MM.1S (cell line): ENCODE measurements around the gene GNPDA1.
A peak's percentile ranks its signal among the peaks of the same experiment; 100 is the strongest.

Experiments used
- DNase-seq: peaks from one replicate; pipeline ENCODE4 v3.0.0-alpha.2; 2015
- H2AFZ ChIP-seq: fragments of 300-600 bp; sonication (generic); 2 replicates; pipeline ENCODE4 v1.6.0; 2016; ENCODE audit warnings: antibody characterized with exemption, low read length
- H3F3A ChIP-seq: fragments of 300-600 bp; sonication (generic); 2 replicates; pipeline ENCODE4 v1.6.1; 2016; ENCODE audit warnings: mild to moderate bottlenecking, antibody characterized with exemption, low read length, moderate library complexity, mixed read lengths; ENCODE audit not compliant: insufficient read depth
- H3K27ac ChIP-seq: fragments of 300-600 bp; sonication (generic); 2 replicates; pipeline ENCODE4 v1.5.1; 2016; ENCODE audit warnings: mild to moderate bottlenecking, low read length
- H3K27me3 ChIP-seq: fragments of 300-600 bp; sonication (generic); replicated peaks from 2 replicates; pipeline ENCODE4 v1.6.0; 2016; ENCODE audit warnings: low read length; ENCODE audit not compliant: insufficient read depth
- H3K36me3 ChIP-seq: fragments of 300-600 bp; sonication (generic); replicated peaks from 2 replicates; pipeline ENCODE4 v1.6.1; 2016; ENCODE audit warnings: mild to moderate bottlenecking, low read length, mixed read lengths; ENCODE audit not compliant: insufficient read depth
- H3K4me1 ChIP-seq: fragments of 300-600 bp; sonication (generic); 2 replicates; pipeline ENCODE4 v1.6.1; 2016; ENCODE audit warnings: low read length, mixed read lengths
- H3K4me2 ChIP-seq: fragments of 300-600 bp; sonication (generic); 2 replicates; pipeline ENCODE4 v1.6.0; 2016; ENCODE audit warnings: low read depth, low read length
- H3K4me3 ChIP-seq: fragments of 300-600 bp; sonication (generic); 2 replicates; pipeline ENCODE4 v1.5.1; 2016; ENCODE audit warnings: low read length, mixed read lengths
- H3K79me2 ChIP-seq: fragments of 300-600 bp; sonication (generic); 2 replicates; pipeline ENCODE4 v1.6.1; 2016; ENCODE audit warnings: mixed run types, low read length, mixed read lengths
- H3K9ac ChIP-seq: fragments of 300-600 bp; sonication (generic); 2 replicates; pipeline ENCODE4 v1.6.1; 2016; ENCODE audit warnings: low read length, mixed read lengths
- H3K9me2 ChIP-seq: fragments of 300-600 bp; sonication (generic); replicated peaks from 2 replicates; pipeline ENCODE4 v1.6.1; 2016; ENCODE audit warnings: mild to moderate bottlenecking, low read length, mixed read lengths; ENCODE audit not compliant: insufficient read depth
- H3K9me3 ChIP-seq: fragments of 300-600 bp; sonication (generic); replicated peaks from 2 replicates; pipeline ENCODE4 v1.6.1; 2016; ENCODE audit warnings: mild to moderate bottlenecking, low read length, mixed read lengths; ENCODE audit not compliant: insufficient read depth
- H4K20me1 ChIP-seq: fragments of 300-600 bp; sonication (generic); 2 replicates; pipeline ENCODE4 v1.6.1; 2016; ENCODE audit warnings: mild to moderate bottlenecking, low read length, moderate library complexity, mixed read lengths; ENCODE audit not compliant: insufficient read depth
- EZH2 ChIP-seq: fragments of 300-600 bp; sonication (generic); optimal IDR thresholded peaks from 2 replicates; pipeline ENCODE3; 2017; ENCODE audit warnings: low read depth, mild to moderate bottlenecking, antibody characterized with exemption, low read length, mixed read lengths
- EZH2phosphoT487 ChIP-seq: fragments of 300-600 bp; sonication (generic); IDR thresholded peaks from 2 replicates; pipeline ENCODE4 v1.6.1; 2018; ENCODE audit warnings: antibody characterized with exemption, low read length
- TF ChIP-seq, protein P1 (sequence below): fragments of 300-600 bp; sonication (generic); IDR thresholded peaks from 2 replicates; pipeline ENCODE4 v1.5.1; 2016; ENCODE audit warnings: antibody characterized with exemption, low read length, mixed read lengths

The GNPDA1 gene

DNA sequence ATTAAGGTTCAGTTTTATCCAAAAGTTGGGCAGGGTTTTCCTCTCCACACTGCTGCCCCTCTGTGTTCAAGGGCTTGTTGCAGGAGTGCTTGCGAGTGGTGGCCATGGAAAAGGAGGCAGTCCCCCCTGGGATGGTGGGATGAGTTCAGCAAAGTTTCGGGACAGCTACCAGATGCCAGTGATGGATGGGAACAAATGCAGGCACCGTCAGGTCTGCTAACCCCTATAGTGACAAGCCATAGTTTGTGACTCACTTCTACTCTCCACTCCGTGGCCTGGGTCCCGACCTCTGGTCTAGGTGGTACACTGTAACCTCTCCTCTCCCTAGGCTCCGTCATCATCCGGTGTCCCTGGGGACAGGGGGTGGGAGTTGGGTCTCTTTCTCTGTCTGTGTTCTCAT is 47.8 kb downstream of the GNPDA1 start:
- Histone ChIP-seq H3K4me1 (peaks cover 12% of the 10 kb centered on the region), H3K79me2 (peaks cover 7% of the 10 kb centered on the region), H3K9ac (no peak overlapping the region), H3K27me3 (no peaks in the 10 kb centered on the region), H4K20me1 (no peaks in the 10 kb centered on the region), H3K9me3 (no peaks in the 10 kb centered on the region), H3K9me2 (no peaks in the 10 kb centered on the region), H3K4me3 (no peak overlapping the region), H3K4me2 (no peak overlapping the region), H3K36me3 (no peaks in the 10 kb centered on the region), H3F3A (peaks cover 18% of the 10 kb centered on the region), H2AFZ (no peak overlapping the region), H3K27ac (no peak overlapping the region)
- TF ChIP-seq EZH2: no peak
- TF ChIP-seq, protein P1, sequence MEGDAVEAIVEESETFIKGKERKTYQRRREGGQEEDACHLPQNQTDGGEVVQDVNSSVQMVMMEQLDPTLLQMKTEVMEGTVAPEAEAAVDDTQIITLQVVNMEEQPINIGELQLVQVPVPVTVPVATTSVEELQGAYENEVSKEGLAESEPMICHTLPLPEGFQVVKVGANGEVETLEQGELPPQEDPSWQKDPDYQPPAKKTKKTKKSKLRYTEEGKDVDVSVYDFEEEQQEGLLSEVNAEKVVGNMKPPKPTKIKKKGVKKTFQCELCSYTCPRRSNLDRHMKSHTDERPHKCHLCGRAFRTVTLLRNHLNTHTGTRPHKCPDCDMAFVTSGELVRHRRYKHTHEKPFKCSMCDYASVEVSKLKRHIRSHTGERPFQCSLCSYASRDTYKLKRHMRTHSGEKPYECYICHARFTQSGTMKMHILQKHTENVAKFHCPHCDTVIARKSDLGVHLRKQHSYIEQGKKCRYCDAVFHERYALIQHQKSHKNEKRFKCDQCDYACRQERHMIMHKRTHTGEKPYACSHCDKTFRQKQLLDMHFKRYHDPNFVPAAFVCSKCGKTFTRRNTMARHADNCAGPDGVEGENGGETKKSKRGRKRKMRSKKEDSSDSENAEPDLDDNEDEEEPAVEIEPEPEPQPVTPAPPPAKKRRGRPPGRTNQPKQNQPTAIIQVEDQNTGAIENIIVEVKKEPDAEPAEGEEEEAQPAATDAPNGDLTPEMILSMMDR: no peak
- TF ChIP-seq EZH2phosphoT487: no peak
- no peak for DNase-seq

DNA sequence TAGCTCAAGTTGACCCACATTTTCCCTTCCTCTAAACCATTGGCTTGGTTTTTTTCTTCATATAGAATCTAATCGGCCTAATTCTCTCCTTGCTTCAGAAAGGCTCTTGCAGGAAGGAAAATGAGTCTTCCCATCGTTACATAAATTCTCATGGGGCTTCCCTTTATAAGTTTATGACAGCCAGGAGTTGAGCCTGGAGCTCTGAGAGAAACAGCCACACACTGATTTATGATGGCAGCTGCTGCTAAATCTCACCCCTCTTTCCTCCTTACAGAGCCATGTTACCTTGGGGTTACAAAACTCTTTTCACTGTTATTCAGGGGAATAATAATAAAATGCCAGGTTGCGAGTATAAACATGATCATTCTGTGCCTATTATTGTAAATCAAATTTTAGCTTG is 49.1 kb downstream of the GNPDA1 start:
- Histone ChIP-seq H3K9me3 (no peaks in the 10 kb centered on the region), H4K20me1 (no peaks in the 10 kb centered on the region), H2AFZ (no peak overlapping the region), H3K4me2 (no peak overlapping the region), H3K27me3 (no peaks in the 10 kb centered on the region), H3K9me2 (no peaks in the 10 kb centered on the region), H3K36me3 (no peaks in the 10 kb centered on the region), H3K9ac (no peak overlapping the region), H3F3A (peaks cover 6% of the 10 kb centered on the region), H3K27ac (no peak overlapping the region), H3K4me3 (no peak overlapping the region), H3K79me2 (no peaks in the 10 kb centered on the region), H3K4me1 (peaks cover 22% of the 10 kb centered on the region)
- DNase-seq: no peak
- TF ChIP-seq, protein P1: no peak
- TF ChIP-seq EZH2 (no peak), EZH2phosphoT487 (no peak)

DNA sequence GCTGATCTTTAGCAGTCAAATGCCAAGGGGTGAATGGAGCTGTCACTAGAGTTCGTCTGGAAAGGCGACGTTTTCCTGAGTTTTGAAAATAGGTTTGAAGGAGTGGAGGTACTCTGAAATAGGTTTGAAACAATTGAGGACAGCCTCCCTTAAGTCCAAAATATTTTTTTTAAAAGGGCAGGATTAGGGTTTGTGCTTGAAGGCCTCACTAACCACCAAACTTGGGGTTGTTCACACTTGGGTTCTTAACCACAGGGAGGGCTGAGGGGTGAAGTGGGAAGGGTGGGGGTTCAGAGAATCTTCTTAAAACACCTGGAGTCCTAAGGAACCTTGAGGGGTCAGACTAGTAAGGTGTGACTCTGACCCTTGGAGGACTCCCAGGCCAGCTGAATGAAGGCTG is 51.4 kb downstream of the GNPDA1 start:
- TF ChIP-seq EZH2: no peak
- TF ChIP-seq EZH2phosphoT487: no peak
- Histone ChIP-seq H3K36me3 (no peaks in the 10 kb centered on the region), H3K9me3 (no peaks in the 10 kb centered on the region), H3K27ac (no peak overlapping the region), H2AFZ (peak overlapping the region; percentile 53), H3K9me2 (no peaks in the 10 kb centered on the region), H3K79me2 (no peaks in the 10 kb centered on the region), H4K20me1 (no peaks in the 10 kb centered on the region), H3K27me3 (no peaks in the 10 kb centered on the region), H3K9ac (0 out of 2 replicates have a peak overlapping the region, but pooled peaks have one; percentile 23), H3K4me2 (peak overlapping the region; percentile 56; the same call in 1 of the 2 replicates), H3K4me1 (peaks cover 35% of the 10 kb centered on the region), H3K4me3 (no peak overlapping the region), H3F3A (no peaks in the 10 kb centered on the region)
- no peak for DNase-seq

DNA sequence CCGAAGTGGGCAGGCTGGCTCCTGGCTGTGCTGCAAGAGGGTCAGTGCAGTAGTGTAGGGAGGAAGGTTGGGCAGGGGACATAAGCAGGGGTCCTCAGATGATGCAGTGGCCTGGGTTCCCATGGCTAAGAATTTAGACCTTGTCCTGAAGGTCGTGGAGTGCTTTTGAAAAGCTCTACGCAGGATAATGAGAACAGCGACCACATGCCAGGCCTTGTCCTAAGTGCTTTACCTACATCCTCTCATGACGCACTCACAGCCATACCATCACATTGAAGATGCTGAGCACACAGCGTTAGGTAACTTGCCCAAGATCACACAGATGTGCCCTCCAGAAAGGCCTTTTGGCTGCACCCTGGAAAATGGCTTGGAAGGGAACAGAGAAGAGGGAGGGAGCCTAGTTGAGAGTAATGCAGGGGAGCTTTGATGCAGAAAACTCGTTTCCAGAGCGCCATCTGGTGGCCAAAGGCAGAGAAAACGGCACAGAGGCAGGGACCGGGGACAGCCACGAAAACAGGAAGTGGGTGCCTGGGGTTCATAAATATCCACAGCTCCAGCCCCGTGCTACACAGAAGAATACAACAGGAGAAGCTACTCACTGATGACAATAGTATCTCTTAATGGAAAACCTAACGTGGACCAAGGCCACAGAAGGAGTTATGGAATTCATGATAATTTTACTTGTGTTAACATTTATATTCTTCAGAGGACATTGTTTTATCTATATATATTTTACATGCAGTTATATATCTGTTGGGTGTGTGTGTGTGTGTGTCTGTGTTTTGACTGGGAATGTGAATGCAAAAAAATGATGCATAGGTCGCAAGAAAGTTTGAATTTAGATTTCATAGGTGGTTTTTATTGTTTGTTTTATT is 52.1 kb downstream of the GNPDA1 start:
- H3K4me3 ChIP-seq: no peak overlapping the region
- peaks cover 35% of the 10 kb centered on the region for H3K4me1 ChIP-seq
- H3F3A ChIP-seq: no peaks in the 10 kb centered on the region
- peak overlapping the region; percentile 56 for H3K4me2 ChIP-seq
- H4K20me1 ChIP-seq: no peaks in the 10 kb centered on the region
- peak overlapping the region; percentile 23; the same call in 1 of the 2 replicates for H3K9ac ChIP-seq
- H3K9me3 ChIP-seq: no peaks in the 10 kb centered on the region
- peak overlapping the region; percentile 53 for H2AFZ ChIP-seq
- no peaks in the 10 kb centered on the region for H3K9me2 ChIP-seq
- DNase-seq: peak; percentile 89
- no peaks in the 10 kb centered on the region for H3K79me2 ChIP-seq
- H3K27ac ChIP-seq: no peak overlapping the region
- no peaks in the 10 kb centered on the region for H3K36me3 ChIP-seq
- TF ChIP-seq, protein P1: peak; percentile 89
- TF ChIP-seq EZH2: no peak
- H3K27me3 ChIP-seq: no peaks in the 10 kb centered on the region
